ENCODE results near the gene GSTO1. TPM values are rescaled to one million over a fixed set of nuclear protein-coding genes. Genes with fewer than 3 reads are reported as not detected.
A peak's percentile ranks its signal among the peaks of the same experiment; 100 is the strongest.

Gene GSTO1
- total and polyA plus RNA-seq, 9 of the 15 experiments (the other 6 are each of a cell fraction or from before 2014, with no cell fraction given) = 136 to 592 (median 237) TPM

GRCh38 chr10:104254493-104255310, at the start of gene GSTO1 (continued):
- TF ChIP-seq MAFF (IDR thresholded peaks at IDR 0.05; ENCODE audit: low read length) = no peak
- TF ChIP-seq TAF7 (tag; IDR thresholded peaks at IDR 0.05) = 0 out of 2 replicates have a peak, but pooled peaks have one; percentile 53
- TF ChIP-seq DPF2 (IDR thresholded peaks at IDR 0.05) = 0 out of 2 replicates have a peak, but pooled peaks have one; percentile 20
- 0 out of 2 replicates have a peak, but pooled peaks have one; percentile 30 for TF ChIP-seq SMARCA4 (IDR thresholded peaks at IDR 0.05)
- TF ChIP-seq CHD7 (IDR thresholded peaks at IDR 0.05; ENCODE audit: low read depth, low read length) = no peak
- TF ChIP-seq MTA3 (IDR thresholded peaks at IDR 0.05; ENCODE audit: borderline replicate concordance) = peak; percentile 65; the same call in 1 of the 2 replicates
- TF ChIP-seq RB1 (IDR thresholded peaks at IDR 0.05; ENCODE audit: low read depth) = peak; percentile 70
